HG02884 (cell line): ENCODE data around the gene JADE3.

Experiments
- ATAC-seq: cut with Tn5 transposase; IDR thresholded peaks from one replicate; pipeline ENCODE4 v1.9.1; 2021; ENCODE audit warnings: mild to moderate bottlenecking, moderate library complexity; ENCODE audit not compliant: unreplicated experiment

JADE3 gene

DNA sequence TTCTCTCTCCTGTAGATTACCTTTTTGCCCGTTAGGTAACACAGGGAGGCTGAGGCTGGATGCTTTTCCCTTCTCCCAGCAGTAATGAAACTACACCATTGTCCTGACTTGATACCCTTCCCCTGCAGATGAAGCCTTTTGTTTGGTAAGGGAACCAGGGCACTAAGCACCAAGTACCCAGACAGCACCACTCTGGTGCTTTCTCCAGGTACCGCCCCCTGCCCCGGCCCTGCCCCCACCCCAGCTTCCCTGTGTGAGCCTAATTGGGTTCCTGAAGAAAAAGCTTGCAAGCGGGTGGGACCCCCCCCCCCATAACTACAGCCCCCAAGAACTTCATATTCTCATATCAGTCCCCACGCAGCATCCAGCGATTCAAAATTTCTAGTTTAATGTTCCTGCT is 79.8 kb downstream of the JADE3 start:
- no peak for ATAC-seq

DNA sequence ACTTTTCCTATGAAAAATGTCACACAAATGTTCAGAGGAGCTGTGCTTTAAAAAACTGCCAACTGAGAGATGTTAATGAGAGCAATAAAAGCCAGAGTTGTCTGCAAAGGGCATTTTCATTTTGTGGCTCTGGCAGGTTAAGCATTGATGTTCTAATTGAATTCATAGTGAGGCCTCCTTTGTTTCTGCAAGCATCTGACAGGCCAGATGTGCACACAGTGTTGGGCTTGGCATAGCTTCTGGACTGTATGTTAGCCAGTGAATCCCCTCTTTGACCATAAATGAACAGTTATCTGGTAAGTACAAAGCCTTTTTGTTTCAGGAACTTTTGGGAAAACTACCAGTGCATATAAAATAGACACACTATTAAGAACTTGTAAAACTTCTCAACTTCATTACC is 81.9 kb downstream of the JADE3 start:
- no peak for ATAC-seq

DNA sequence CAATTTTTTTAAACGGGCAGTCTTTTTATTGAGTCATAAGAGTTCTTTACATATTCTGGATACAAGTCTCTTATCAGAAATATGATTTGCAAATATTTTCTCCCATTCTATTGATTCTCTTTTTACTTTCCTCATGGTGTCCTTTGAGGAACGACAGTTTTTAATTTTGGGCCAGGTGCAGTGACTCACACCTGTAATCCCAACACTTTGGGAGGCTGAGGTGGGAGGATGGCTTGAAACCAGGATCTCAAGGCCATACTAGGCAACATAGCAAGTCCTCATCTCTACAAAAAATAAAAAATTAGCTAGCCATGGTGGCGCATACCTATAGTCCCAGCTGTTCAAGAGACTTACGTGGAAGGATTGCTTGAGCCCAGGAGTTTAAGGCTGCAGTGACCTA is 99.9 kb downstream of the JADE3 start:
- no peak for ATAC-seq

DNA sequence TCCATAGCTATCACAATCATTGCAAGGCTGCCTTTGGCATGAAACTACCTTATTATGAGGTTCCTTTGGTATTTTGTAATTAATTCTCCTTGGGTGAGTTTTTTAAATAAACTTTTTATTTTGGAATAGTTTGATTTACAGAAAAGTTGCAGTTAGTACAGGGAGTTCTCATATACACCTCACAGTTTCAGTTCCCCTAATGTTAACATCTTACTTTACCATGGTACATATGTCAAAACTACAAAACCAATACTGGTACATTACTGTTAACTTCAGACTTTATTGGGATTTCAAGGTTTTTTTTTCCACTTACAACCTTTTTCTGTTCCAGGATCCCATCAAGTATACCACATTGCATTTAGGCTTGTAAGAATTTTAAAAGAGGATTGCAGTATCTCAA is 114.0 kb downstream of the JADE3 start:
- ATAC-seq = no peak

DNA sequence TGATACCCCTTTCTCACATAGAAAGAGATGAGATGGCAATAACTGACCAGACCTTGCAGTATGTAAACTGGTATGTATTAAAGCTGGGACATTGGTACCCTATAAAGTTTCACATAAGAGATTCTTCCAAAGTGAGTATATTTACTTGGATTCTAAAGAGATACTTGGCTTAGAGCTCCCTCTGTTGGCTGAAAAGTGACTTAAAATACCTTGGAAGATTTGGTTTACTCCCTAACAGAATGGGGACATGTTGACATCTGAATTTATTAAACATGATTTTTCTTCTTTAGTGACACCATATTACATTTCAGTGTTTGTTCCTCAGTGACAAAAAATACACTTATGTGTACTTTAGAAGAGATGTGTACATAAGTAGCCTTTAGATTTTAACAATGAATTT is 118.1 kb downstream of the JADE3 start:
- ATAC-seq = no peak

DNA sequence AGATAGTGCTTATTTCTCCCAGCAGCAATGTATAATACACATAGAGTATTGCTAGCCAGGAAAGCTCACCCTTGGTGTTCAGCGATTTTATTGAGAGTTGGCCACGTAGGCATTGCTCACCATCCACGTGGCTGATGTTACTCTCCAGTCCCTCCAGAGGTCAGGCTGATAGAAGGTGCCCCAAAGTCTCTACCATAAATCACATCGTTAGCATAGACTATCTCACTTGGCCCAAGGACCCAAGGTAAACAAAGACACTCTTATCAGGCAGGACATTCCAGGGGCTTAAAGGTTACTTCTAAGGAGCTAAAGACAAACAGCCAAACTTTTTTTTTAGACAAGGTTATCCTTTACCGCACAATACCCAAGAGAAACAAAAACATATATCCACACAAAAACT is 135.8 kb downstream of the JADE3 start:
- no peak for ATAC-seq

DNA sequence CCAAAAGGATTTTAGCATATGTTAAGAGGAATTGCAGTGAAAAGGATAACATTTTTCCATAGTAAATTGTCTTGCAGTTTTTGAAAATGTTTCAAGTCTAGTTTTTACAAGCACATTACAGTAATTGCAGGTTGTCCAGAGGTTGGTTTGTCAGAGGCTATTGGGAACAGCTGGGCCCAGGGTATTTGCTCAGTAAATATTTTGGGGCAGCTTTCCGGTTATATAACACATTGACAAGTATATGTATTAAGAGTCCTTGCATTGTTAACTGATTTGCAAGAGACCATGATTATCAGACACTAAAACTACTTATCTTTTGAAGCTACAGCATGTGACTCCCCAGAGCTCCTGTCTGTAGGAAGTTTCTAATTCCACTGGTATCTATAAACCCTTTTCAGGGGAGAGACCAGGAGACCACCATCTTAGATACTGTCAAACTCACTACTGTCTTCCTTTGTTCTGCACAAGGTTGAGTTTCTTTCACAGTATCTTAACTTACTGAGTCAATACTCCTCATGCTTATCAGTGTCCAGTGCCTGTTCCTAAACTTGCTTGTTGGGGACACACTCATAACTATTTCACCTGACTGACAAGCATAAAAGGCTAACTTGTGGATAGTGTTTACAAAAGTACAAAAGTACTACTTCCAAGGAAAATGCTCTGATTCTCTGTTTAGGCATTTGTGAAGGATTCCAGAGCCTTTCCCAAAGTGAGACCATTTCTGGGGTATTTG is 147.1 kb downstream of the JADE3 start:
- ATAC-seq = no peak

DNA sequence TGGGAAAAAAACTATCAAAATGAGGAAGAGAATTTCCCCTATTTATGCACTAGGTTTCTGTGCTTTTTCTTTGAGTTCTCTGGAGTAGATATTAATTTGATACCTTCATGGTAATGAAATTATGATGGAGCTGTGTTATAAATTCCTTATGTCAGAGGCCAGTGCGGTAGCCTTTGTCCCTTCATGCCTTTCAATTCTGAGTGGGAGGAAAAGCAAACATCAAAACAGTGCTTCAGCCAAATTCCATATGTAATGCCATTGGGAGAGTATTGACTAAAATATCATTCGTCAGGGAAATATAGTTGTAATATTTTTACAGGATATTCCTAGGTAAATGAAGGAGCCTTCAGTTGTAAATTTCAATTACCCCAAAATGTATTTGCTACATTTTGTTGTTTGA is 148.5 kb downstream of the JADE3 start:
- no peak for ATAC-seq

DNA sequence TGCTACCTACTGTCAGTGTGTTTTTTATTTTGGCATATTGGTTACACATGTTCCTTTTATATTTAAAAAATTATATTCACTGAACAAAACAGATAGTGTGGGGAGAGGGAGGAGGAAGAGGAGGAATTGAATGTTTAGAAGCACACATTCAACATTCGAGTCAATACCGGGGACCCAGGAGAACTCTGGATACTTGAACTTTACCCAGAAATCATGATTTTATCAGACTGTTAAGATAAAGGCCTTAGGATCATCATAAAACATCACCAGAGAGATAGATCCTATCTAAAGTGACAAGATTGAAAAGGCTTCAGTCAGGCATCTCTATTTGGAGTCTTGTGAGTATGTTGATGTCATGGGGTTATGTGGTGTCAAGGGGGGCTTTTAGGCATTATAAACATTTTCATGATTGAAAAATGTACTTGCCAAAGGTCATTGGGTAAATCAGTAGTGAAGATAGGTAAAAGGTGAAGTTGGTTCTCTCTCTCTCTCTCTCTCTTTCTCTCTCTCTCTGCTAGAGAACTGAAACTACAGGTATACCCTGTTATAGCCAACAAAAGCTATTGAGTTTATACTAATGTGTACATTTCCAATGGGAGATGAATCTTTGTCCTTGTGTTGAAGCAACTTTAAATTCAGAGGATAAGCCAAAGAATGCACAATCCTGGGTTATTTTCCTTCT is 149.2 kb downstream of the JADE3 start:
- ATAC-seq = no peak

DNA sequence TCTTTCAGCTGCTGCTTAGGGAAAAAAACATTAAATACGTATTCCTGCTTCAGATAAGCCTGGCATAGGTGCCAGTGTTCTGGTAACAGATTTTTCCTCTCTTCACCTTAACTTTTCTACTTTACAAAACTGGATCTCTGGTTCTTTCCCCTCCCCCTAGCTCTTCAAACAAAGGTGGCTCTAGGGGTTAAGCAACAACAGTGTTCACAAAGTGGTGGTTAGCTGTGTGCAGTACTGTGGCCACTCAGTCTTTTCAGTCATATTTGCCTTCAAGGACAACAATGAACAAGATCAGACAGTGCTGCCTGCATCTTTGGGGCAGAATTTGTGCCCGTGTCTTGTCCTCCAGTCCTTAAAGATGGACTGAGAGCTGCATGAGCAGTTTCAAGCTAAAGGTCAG is 151.0 kb downstream of the JADE3 start:
- ATAC-seq = no peak

DNA sequence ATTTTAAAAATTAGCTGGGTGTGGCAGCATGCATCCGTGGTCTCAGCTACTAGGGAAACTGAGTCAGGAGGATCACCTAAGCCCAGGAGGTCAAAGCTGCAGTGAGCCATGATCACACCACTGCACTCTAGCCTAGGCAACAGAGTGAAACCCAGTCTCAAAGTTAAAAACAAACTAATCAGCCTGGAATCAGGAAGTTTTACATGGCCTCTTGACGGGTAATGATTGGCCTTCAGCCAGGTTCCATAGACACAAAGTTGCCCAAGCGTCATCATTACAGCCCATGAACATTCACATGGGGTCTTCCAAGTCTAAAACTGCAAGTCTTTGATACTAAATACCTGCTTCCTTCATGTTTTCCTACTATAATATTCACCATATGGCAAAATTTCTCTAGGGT is 156.0 kb downstream of the JADE3 start:
- ATAC-seq = no peak

DNA sequence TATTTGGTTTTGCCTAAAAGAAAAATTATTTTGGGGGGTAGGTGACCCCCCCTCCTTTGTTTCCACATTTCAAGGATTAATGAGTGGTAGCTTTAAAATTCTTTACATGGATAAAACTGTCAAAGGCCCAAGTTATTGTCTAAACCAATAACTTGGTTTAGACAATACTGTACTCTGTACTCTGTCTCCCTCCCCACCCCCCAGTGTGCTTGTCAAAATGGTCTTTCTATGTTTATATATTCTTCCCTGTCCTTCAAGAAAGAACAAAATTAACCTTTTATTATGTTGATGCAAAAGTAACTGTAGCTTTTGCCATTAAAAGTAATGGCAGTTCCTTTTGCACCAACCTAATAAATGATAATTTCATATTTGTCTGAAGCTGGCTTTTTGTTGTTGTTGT is 156.5 kb downstream of the JADE3 start:
- ATAC-seq = no peak

DNA sequence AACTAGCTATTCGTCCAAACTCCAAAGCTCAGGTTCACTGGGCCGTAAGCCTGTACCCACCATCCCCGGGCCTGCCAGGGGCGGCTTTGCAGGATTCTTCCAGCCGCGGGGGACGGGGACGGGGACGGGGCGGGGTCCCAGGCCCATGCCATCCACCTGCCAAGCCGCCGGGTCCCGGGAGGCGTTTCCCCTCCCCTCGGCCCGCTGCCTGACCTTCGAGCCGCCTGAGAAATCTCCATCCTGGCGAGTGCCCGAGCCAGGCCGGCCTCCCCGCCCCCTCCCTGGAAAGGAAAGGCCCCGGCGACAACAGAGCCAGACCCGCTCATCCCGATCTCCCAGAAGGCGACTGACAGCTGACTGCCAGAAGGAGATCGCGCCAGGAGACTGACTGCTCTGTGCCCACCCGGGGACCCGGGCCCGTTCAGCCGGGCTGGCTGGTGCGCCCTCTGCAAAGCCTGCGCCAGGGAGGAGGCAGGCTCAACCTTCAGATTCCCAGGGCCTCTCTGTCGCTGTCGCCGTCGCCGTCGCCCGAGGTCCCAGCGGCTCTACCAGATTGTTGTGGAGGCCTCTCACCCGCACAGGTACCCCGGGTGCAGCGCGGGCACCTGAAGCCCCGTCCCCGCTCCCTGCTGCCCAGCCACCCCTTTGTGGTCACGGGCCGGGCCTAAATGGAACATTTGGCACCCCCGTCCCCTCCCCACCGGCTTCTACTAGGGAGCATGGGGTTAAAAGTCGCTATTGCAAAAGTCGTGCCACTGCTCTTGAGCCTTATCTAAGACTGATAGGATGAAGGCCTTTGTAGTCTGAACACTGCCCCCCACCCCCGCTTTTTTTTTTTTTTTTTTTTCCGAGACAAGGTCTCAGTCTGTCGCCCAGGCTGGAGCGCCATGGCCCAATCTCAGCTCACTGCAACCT is 166.2 kb downstream of the JADE3 start, which contains the start of gene RGN:
Gene RGN, plus strand, starts transcription at position 315 of the 915 bp plus-strand sequence. CDS start 2,702 bp downstream, outside the sequence.
- ATAC-seq = no peak

DNA sequence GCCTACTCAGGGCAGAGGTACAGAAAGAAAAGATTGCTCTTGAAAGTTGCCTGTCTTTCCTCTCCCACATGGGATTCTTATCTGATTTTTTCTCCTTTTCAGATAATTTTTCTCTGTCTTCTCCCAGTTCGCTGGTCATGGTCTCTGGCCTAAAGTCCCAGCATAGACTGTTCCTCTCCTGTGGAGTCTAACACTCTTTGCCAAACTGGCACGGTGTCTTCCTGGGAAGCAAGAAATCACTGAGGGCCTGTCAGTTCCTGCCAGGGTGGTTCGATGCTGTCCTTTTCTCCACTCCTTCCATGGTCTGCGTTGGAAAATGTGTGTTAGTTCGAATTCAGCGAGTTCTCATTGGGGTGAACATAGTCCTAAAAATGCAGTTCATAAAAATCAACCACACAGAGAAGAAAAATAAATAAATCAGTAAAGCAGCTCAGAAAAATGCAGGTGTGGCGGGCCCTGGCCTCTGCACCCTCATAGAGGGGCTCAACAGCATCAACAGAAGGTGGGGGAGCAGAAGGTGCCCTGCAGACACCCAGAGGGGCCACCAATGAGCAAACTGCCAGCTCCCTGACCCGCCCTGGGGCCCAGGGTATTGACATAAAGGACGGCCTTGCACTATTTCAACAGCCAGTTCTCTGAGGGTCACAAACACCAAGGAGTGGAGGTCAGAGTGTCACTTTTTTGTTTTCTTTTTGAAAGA is 168.1 kb downstream of the JADE3 start:
- ATAC-seq = no peak

DNA sequence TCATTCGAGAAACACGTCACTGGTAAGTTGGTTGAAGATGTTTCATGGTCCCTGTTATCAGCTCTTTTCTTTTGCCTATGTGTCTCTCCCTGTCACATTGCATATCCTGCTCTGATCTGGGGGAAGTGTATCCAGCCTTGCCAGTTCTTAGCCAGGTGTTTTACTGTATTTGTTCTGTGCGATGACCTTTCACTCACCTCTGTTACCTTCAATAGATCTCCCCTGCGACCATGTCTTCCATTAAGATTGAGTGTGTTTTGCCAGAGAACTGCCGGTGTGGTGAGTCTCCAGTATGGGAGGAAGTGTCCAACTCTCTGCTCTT is 168.7 kb downstream of the JADE3 start:
- no peak for ATAC-seq

DNA sequence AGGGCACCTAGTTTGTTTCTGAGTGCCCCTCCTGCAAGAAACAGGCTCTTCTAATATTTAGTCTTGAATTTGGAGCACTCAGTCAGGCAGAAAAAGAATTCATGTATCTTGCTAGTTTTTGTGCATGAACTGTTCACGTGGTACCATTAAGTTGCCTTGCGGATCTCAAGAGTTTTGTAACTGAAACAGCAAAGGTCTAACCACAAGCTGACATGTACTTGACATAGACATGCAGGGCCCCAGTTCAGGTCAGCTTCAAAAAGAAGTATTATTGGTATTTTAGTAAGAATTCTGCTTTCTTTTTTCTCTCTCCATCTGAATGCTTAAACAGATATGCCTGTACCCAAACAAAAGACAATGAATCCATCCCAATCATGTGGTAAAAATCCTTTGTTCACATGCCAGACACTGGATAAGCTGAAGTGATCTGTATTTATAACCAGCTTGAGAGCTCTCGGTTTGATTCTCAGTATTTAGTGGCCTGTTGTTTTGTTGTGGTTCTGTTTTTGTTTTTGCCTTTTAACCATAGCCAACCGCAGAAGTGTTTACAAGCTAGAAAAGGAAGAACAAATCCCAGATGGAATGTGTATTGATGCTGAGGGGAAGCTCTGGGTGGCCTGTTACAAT is 179.0 kb downstream of the JADE3 start:
- no peak for ATAC-seq

DNA sequence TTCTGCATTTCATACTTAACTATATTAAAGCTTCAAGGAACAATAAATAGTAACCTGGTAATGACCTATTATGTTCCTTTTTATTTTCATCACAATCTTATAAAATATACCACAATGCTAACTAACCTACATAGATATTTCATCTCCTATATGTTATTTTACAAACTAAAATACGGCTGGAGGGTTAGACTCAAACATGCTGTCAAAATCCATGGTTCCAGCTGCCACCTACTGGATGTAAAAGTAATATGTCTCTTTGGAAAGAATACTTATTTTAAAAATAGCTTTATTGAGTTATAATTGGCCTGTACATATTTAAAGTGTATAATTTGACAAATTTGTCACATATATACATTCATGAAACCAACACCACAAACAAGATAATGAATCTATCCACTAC is 181.0 kb downstream of the JADE3 start:
- no peak for ATAC-seq

DNA sequence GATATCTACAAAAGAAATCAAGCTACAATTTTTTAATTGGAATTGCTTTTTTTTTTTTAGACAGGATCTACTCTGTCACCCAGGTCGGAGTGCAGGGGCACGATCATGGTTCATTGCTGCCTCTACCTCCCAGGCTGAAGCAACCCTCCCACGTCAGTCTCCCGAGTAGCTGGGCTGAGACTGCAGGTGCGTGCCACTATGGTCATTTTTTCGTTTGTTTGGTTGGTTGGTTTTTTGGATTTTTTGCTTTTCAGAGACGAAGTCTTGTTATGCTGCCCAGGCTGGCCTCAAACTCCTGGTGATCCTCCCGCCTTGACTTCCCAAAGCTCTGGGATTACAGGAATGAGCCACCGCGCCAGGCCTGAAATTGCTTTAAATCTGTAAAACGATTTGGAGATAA is 181.6 kb downstream of the JADE3 start:
- ATAC-seq = no peak

DNA sequence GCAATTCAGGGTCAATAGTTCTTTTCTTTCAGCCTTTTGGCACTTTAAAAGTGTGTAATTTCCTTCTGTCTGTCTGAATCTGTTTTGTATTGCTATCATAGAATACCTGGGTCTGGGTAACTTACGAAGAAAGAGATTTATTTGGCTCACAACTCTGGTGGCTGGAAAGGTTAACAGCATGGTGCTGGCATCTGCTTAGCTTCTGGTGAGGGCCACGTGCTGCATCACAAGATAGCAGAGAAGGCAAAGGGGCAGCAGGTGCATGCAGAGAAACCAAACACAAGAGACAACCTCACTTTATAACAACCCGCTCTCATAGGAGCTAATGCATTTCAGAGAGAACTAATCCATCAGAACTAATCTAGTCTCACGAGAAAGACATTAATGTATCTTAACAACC is 184.8 kb downstream of the JADE3 start:
- ATAC-seq = no peak

DNA sequence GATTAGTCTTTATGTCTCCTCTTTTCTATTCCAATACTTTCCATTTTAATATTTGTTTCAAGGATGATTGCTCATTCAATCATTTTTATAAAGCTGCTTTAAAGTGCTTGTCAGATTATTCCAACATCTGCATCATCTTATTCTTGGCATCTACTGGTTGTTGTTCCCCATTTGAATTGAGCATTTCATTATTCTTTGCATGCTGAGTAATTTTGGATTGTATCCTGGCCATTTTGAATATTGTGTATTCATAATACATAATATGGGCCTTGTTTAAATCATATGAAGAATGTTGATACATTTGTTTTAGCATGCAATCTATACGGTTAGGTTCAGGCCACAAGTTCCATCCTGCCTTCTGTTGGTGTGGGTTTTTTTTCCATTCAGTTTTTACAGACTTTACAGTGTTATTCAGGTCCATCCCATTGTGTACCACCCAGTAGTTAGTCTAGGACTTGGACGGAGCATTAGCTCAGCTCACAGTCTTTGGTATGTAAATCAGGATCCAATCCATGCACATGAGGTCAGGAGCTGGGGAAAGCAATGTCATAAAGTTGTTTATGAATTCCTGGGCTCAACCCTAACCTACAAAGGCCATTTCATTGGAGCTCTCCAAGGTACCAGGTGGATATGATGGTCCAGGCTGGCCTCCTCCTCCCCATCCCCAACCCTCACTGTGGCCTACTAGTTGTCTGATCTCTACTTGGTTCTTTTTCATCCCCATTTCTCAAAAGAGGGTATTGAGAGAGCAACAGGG is 186.3 kb downstream of the JADE3 start:
- no peak for ATAC-seq
